ENCODE measurements around the gene IGSF21.

Gene IGSF21

DNA sequence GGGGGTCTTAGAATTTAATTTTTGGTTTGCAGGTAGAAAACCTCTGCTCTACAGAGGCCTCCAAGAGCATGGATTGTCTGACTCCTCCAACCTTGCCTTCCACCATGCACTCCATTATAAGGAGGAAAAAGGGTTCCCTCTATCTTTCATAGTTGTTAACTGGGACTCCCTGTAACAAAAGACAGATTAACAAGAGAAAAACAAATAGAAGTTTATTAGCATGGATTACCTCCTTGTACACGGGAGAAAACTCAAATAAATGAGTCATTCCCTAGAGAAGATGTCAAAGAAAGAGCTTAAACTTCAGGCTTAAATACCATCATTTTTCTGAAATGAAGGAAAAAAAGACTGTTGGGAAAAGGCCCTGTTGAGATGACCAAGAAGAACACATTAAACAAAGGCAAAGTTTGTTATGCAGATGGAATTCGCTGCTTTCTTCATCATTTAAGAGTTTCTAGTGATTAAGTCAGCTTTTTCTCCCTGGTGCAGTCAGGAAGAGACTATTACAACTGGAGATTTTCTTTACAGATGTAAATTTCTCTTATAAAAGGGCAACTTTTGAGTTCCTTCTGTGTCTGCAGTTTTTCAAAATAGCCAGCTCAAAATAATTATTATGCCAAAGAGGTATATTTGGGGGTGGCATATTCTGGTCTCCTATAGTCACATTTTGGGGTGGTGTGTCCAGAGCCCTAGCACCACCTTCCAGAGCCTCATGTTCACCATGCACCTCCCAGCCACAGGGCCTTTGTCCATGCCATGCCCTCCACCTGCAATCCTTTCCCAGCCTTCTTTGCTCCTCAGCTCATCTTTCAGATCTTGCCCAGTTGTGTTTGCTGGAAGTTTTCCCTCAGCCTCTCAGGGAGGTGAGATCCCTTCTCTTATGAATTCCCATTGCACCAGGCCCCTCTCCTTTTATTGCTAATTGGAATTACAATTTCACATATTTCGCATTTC lies 310.0 kb downstream of the IGSF21 start:
- Histone ChIP-seq H3K4me1 (no peaks in the 10 kb centered on the region), H3K27me3 (ENCODE audit: control insufficient read depth, insufficient read depth, low read length) (no peaks in the 10 kb centered on the region), H3K9me3 (ENCODE audit: control insufficient read depth, low read length) (no peaks in the 10 kb centered on the region), H3K9ac (no peak overlapping the region), H3K79me2 (no peaks in the 10 kb centered on the region), H3K4me2 (ENCODE audit: low read length) (no peak overlapping the region), H3K27ac (no peak overlapping the region), H3K4me3 (ENCODE audit: low read depth, low read length) (no peak overlapping the region), H3K36me3 (ENCODE audit: control insufficient read depth, insufficient read depth, low read length) (no peaks in the 10 kb centered on the region), H2AFZ (no peak overlapping the region)
- TF ChIP-seq, protein P1, sequence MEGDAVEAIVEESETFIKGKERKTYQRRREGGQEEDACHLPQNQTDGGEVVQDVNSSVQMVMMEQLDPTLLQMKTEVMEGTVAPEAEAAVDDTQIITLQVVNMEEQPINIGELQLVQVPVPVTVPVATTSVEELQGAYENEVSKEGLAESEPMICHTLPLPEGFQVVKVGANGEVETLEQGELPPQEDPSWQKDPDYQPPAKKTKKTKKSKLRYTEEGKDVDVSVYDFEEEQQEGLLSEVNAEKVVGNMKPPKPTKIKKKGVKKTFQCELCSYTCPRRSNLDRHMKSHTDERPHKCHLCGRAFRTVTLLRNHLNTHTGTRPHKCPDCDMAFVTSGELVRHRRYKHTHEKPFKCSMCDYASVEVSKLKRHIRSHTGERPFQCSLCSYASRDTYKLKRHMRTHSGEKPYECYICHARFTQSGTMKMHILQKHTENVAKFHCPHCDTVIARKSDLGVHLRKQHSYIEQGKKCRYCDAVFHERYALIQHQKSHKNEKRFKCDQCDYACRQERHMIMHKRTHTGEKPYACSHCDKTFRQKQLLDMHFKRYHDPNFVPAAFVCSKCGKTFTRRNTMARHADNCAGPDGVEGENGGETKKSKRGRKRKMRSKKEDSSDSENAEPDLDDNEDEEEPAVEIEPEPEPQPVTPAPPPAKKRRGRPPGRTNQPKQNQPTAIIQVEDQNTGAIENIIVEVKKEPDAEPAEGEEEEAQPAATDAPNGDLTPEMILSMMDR (IDR thresholded peaks at IDR 0.05): no peak

DNA sequence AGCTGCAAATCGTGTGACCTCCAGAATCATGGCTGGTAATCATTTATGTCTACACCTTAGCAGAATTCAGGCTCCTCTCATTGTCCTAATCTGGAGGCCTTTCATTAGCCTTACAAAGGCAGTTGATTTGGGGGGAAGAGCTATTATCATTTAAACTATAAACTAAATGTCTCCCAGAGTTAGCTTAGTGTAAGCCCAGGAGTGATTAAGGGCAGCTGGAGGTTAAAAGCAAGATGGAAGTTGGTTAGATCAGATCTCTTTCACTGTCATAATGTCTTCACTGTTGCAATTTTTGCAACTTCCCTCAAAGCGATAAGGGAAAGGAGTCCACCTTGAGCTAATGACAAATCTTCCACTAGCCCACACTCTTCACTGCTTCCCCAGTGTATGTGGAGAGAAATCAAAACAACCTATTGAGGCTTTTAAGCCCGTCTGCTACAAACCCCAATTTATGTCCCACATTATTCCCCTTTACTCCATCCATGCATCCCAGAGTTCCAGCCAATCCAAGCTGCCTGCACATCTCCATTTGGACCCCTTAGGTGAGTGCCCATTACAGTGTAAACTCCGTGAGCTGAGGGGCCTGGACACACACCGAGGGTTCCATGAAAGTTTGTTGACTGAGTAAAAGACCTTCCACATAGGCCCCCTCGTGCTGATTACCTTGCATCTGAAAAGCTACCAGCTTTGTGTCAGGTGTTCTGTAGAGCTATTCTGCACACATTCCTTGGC lies 311.7 kb downstream of the IGSF21 start:
- H3K79me2 ChIP-seq: no peaks in the 10 kb centered on the region
- H3K9me3 ChIP-seq (ENCODE audit: control insufficient read depth, low read length): no peaks in the 10 kb centered on the region
- H3K4me1 ChIP-seq: no peaks in the 10 kb centered on the region
- H3K4me3 ChIP-seq (ENCODE audit: low read depth, low read length): no peak overlapping the region
- no peak overlapping the region for H3K27ac ChIP-seq
- no peaks in the 10 kb centered on the region for H3K36me3 ChIP-seq (ENCODE audit: control insufficient read depth, insufficient read depth, low read length)
- no peak overlapping the region for H3K4me2 ChIP-seq (ENCODE audit: low read length)
- H3K27me3 ChIP-seq (ENCODE audit: control insufficient read depth, insufficient read depth, low read length): no peaks in the 10 kb centered on the region
- TF ChIP-seq, protein P1 (IDR thresholded peaks at IDR 0.05): no peak
- no peak overlapping the region for H3K9ac ChIP-seq
- H2AFZ ChIP-seq: no peak overlapping the region

DNA sequence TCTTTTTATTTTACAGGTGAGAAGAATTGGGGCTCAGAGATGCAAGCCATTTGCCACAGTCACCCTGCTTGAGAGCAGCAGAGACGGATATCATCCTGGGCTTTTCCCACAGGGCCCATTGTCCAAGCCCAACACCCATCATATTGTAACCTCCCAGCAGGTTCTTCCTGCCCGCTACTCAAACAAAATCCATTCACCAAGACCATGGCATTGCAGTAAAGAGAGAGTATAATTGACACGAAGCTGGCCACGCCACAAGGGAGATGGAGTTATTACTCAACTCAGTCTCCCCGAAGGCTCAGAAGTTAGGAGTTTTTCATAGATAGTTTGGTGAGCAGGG lies 312.2 kb downstream of the IGSF21 start:
- H3K27me3 ChIP-seq (ENCODE audit: control insufficient read depth, insufficient read depth, low read length): no peaks in the 10 kb centered on the region
- no peaks in the 10 kb centered on the region for H3K9me3 ChIP-seq (ENCODE audit: control insufficient read depth, low read length)
- no peak overlapping the region for H3K4me3 ChIP-seq (ENCODE audit: low read depth, low read length)
- TF ChIP-seq, protein P1 (IDR thresholded peaks at IDR 0.05): no peak
- H3K4me1 ChIP-seq: no peaks in the 10 kb centered on the region
- H3K79me2 ChIP-seq: no peaks in the 10 kb centered on the region
- no peaks in the 10 kb centered on the region for H3K36me3 ChIP-seq (ENCODE audit: control insufficient read depth, insufficient read depth, low read length)
- no peak overlapping the region for H2AFZ ChIP-seq
- H3K27ac ChIP-seq: no peak overlapping the region
- no peak overlapping the region for H3K4me2 ChIP-seq (ENCODE audit: low read length)
- no peak overlapping the region for H3K9ac ChIP-seq

DNA sequence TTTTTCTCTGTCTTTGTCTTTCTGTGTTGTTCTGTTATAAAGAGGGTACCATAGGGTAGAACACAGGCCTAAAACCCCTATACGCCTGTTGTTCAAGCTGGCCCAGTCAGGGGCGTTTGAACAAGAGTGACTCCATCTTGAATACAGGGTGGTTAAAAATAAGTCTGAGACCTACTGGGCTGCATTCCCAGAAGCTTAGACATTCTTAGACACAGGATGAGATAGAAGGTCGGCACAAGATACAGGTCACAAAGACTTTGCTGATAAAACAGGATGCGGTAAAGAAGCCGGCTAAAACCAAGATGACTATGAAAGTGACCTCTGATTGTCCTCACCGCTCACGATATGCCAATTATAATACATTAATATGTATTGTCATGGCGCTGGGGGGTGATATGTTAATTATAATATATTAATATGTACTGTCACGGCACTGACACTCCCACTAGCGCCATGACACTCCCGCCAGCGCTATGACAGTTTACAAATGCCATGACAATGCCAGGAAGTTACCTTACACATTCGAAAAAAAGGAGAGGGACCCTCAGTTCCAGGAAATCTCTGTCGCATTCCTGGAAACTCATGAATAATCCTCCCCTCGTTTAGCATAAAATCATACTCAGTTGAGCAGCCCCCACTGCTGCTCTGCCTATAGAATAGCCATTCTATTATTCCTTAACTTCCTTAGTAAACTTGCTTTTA lies 314.6 kb downstream of the IGSF21 start:
- TF ChIP-seq, protein P1 (IDR thresholded peaks at IDR 0.05): no peak
- Histone ChIP-seq H3K9ac (no peak overlapping the region), H3K9me3 (ENCODE audit: control insufficient read depth, low read length) (no peaks in the 10 kb centered on the region), H3K36me3 (ENCODE audit: control insufficient read depth, insufficient read depth, low read length) (no peaks in the 10 kb centered on the region), H3K4me1 (no peaks in the 10 kb centered on the region), H3K27ac (no peak overlapping the region), H2AFZ (no peak overlapping the region), H3K79me2 (no peaks in the 10 kb centered on the region), H3K4me2 (ENCODE audit: low read length) (no peak overlapping the region), H3K4me3 (ENCODE audit: low read depth, low read length) (no peak overlapping the region), H3K27me3 (ENCODE audit: control insufficient read depth, insufficient read depth, low read length) (no peaks in the 10 kb centered on the region)
